GM18519 (cell line): ENCODE results near the gene SAMD11.
"Not testable (repeated sequence)": the region's sequence is repeated elsewhere in the genome, so short reads cannot be mapped to it uniquely, and the experiment has no call there.

ENCODE experiments used
- ATAC-seq: cut with Tn5 transposase; IDR thresholded peaks from one replicate; pipeline ENCODE4 v1.9.1; 2021; ENCODE audit warnings: mild to moderate bottlenecking, moderate library complexity; ENCODE audit not compliant: unreplicated experiment, low FRiP score

Gene SAMD11

DNA sequence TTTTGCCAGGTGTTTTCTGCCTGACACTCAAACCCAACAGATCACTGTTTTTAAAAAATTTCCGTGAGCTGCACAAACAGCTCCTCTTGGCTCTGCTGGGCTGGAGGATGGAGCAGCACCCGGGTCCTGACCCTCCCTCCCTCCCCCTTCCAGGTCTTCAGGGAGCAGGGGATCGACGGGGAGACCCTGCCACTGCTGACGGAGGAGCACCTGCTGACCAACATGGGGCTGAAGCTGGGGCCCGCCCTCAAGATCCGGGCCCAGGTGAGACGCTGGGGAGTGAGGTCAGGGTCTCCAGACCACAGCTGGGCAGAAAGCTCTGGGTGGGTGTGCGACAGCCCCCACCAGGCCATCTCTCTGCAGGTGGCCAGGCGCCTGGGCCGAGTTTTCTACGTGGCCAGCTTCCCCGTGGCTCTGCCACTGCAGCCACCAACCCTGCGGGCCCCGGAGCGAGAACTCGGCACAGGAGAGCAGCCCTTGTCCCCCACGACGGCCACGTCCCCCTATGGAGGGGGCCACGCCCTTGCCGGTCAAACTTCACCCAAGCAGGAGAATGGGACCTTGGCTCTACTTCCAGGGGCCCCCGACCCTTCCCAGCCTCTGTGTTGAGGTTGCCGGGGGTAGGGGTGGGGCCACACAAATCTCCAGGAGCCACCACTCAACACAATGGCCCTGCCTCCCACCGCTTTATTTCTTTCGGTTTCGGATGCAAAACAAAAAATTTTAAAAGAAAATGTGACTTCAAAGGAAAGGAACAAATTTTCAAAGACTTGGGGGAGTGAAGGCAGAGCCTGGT, 20.0 kb downstream of the SAMD11 start:
- ATAC-seq = no peak

DNA sequence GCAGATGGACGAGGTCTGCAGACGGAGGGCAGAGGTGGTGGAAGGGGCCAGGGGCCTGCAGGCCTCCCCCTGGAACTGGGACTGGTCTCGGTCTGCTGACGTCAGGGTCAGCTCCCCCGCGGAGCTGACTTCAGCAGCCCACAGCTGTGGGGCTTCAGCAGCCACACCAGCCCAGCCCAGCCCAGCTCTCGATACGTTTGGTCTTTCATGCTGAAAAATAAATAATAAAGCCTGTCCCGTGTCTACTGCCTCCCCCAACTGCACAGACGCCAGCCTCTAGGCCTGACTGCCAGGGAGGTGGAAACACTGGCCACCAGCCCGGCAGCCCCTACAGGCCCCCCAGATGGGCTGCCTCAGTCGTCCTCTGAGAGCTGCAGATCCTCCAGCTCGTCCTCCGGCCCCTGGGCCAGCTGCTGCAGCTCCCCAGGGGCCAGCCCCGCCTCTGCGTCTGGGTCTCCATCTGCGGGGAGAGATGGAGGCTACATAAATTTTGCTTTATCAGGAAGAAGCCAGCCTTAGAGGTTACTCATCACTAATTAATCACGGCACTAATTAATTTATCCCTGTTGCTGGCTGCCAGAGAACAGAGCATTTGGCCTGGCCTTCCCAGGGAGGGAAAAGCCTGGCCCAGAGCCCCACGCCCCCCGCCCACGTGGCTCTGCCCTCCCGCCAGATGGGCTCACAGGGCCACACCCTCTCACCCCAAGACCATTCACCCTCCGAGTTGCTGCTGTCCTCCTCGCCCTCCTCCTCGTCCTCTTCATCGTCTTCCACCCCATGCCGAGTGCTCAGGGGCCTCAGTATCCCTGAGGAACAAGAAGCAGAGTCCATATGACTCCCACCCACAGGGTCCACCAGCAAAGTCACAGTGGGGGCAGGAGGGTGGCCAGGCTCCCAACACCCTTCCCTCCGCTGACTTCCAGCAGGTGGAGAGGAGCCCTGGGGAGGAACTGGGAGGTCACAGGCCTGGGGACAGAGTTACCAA, 20.9 kb downstream of the SAMD11 start:
- no peak for ATAC-seq

DNA sequence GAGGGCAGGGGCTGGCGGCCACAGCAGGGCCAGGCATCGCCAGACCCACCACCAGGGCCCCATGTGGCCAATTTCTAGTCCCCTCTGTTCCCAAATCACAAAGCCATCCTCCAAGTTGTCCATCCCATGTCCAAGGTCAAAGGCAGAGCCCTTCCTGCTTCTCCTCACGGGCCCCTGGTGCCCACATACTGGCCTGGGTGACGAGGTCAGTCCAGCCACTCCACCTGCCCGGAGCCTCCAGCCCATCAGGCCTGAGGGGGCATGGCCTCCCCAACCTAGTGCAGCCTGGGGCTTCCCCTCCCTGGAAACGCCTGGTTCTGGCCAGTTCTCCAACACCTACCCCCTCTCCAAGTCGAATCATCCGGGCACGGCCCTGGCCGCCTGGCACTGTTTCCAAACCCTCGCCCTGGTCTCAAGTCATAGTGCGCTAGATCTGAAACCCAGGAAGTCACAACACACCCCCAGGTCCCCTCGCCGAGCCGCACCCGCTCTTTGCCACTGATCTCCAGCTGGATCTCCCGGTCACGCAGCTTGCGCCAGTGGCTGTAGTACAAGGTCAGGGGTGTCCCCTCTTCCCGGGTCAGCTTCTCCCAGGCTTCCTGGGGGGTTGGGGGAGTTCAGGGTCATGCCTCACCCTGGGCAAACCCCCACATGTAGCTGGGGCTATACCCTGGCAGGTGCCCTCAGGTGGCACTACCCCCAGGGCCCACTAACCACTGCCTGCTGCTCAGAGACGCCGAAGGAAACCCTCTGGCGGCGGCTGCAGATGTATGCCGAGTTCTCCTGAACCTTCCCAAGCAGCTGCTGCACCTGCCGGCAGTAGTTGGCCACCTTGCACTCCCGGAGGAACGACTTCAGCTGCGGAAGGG, 22.2 kb downstream of the SAMD11 start:
- no peak for ATAC-seq

DNA sequence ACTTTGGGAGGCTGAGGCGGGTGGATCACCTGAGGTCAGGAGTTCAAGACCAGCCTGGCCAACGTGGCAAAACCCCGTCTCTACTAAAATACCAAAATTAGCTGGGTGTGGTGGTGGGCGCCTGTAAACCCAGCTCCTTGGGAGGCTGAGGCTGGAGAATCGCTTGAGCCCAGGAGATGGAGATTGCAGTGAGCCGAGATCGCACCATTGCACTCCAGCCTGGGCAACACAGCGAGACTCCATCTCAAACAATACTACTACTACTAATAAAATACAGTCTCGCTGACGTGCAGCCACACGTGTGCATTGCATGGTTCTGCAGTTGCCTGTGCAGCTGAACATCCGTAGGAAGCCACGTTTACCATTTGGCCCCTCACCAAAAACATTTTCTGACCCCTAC, 23.1 kb downstream of the SAMD11 start:
- ATAC-seq = not testable (repeated sequence)

DNA sequence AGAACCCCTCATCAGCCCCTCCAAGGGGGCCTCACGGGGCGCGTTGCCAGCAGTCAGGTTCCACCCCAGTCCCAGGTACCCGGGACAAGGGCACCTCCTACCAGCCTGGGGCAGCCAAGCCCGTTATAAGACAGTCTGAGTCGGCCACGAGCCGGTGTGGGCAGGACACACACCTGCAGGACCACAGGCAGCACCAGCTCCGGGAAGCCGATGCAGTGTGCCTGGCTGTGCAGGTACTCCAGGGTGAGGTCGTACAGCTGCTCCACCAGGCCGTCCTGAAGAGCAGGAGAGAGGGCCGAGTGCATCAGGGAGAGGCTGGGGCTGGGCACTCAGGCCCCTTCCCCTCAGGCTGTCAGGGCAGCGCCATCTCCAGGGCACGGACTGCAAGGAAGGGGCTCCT, 24.2 kb downstream of the SAMD11 start:
- ATAC-seq = no peak

DNA sequence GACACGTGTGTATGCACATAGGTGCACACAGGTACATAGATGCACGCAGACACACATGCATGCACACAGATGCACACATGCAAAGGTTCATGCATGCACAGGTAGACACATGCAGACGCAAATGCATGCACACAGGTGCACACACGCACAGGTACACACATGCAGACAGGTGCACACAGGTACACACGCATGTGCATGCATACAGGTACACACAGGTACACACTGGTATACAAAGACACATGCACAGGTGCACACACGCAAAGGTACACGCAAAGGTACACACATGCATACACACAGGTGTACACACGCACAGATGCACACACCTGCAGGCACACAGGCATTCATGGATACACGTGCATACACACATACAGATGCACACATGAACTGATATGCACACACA, 26.5 kb downstream of the SAMD11 start:
- ATAC-seq = no peak

DNA sequence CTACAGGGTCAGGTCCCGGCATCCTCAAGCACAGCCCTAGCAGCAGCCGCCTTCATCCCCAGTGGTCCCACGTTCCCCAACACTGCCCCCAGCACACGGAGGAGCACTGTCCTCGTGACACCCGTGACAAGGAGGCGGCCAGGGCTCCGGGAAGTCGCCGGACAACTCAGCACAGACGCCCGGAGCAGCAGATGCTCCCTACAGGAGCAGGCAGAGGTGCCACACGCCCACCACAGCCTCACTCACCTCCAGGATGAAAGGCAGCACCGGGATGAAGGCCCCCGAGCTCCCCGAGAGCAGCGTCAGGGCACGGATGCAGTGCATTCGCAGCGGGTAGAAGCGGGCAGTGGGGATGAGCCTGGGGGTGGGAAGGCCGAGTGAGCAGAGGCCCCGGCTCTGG, 27.2 kb downstream of the SAMD11 start:
- ATAC-seq = no peak

DNA sequence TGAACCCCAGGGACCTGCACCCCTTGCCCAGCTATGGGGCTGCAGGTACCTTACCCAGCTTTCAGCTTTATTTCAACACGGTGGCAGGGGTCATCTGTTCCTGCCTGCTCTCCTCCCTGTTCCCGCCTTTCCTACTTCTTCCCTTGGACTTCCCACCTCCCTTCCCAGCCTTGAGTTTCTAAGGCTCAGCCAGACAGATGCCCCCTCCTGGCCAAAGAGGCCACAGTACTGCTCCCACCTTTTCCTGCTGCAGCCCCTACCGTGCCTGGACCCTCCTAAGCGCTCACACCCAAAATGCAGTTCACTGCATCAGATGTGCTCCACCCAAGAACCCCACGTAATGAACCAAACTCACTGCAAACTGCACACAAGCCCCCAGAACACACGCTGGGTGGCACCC, 27.6 kb downstream of the SAMD11 start:
- ATAC-seq = no peak

DNA sequence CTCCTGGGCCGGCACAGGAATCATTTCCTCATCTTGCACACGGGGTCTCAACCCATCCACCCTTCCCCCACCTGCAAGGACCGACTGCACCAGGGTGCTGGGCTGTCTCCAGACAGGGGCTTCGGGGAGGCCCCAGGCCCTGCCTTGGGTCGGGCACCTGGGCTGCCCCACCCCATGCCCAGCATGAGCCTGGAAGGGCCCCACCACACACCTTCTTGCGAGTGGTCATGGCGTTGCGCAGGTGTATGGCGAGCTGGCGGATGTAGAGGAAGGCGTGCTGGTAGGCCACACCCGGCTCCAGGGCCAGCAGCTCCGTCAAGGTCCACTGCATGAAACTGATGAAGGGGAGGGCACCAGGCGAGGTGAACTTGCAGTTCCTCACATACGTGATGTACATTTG, 28.5 kb downstream of the SAMD11 start:
- ATAC-seq = no peak

DNA sequence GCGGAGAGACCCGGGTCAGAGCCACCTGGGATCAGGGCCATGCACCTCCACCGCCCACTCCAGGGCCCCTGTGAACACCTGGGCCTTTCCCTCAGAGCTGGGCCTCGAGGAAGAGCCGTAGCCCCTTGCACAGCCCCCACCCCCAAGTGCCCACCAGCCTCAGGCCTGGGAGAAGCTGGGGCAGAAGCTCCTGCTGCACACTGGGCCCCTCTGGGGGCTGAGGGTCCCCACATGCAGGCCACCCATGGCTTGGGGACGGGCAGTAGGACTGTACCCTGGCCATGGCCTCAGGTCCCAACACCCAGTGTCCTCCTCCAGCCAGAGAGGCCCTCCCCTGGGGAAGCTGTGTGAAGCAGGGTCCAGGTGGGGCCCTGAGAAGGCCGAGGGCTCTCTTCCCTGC, 28.9 kb downstream of the SAMD11 start:
- no peak for ATAC-seq

DNA sequence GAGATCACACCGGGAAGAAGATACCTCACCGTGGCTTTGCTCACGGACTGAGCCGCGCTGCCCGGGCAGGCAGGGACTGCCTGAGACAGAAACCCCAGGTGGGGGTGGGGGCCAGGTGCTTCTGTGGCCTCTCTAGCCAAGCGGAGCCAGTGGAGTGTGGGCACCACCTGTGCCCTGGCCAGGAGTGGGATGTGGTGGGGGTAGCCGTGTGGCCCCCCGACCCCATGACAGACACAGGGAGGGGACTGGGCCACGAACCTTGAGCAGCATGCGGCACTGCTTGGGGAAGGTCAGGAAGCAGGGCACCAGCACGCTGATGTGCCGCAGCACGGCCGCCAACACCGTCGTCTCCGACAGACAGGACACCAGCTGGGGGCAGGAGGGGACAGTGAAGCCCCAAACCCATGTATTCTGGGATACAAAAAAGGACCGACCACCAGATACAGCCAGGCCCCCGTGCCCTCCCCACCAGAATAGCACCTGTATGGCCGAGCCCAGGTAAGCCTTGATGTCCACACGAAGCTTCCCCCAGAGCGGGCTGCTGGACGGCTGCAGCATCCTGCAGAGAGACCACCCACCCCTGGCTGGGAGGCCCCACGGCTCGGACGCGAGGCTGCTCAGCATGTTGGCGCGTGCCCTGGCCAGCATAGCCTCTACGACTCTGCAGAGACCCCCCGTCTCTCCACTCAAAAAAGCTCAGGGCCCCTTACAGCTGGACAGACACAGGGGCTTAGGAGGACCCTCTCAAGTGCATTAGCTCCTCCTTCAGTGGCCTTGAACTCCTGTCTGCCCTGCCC, 30.0 kb downstream of the SAMD11 start:
- ATAC-seq = no peak

DNA sequence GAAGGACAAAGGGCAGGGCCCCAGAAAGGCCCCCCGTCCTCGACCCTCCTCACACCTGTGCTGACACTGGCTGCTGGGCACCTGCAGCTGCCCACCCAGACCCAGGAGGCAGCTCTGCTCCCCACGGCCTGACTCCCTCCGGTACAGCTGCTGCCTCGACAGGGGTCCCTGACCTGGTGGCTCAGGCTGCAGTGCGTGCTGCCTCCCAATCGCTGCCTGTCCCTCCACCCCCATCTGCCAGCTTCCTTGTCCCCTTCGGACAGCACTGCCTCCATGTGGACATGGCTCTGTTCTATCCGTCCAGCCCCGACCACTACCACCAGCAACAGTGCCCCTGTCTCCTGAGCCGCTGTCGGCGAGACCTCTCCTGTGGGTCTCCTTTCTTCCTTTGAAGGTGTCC, 31.2 kb downstream of the SAMD11 start:
- no peak for ATAC-seq

DNA sequence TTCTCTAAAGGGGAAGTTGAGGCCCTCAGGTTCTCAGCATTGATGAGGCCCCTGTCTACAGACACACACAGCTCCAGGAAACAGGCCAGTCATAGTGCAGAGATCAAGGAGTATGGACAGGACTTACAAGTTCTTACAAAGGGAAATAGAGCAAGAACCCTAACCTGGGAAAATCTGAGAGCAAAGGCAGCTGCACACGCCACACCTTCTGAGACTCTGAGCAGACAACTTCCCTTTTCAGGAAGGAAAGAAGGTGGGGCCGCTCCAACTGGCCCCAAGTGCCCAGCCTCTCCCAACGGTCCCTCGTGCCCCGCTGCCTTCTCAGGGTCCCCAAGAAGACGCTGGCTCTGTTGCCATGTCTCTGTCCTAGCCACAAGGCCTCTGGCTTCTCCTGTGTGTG, 31.8 kb downstream of the SAMD11 start:
- no peak for ATAC-seq

DNA sequence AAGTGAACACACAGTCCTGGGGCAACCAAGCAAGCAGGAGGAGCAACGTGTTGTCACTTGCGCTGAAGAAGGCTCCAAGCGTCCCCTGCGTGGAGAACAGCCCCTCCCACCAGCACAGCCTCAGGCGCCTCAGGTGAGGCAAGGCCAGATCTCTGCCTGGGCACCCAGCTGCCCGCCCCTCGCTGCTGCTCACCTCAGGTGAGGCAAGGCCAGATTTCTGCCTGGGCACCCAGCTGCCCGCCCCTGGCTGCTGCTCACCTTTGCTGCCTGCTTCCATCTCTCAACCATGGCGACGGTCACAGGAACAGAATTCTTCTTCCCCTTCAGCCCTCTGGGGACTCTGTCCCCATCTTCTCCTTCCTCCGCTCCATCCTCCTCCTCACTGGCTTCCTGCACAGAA, 32.9 kb downstream of the SAMD11 start:
- ATAC-seq = no peak

DNA sequence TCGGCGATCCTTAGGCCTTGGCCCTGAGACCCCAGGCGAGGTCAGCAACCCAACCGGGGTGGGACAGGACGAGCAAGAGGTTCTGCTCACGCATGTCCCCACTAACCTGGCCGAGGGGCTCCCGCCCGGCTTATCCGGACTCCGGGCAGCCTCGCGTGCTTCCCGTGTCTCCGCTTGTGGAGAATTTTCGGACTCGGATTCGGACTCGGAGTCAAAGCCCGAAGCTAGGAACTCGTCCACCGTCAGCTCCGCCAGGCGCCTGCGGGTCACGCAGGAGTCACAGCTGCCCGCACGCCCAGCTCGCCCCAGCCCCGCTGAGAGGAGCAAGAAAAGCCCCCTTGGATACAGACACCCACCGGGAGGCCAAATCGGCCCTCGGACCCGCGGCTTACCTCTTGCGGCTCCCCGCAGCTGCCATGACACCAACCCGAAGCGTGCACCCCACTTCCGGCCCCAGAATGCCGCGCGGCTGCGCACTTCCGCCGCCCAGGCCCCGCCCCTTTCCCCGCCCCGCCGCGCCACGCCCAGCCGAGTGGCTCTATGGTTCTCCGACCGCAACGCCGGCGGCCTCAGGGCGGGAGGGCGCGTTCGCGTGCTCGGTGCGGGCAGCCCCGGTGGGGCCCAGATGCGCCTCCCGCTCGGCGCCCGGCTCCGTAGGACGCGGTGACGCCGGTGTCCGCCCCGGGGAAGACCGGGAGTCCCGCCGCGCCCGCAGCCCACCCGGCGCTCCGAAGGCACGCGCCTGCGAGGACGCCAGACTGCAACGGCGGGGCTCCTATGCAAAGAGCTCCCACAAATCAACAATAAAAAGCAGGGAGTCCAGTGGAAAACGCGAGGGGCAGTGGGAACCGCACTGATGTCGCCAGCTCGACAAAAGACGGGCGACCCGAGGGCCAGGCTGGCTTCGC, 35.4 kb downstream of the SAMD11 start, which contains the start of gene NOC2L:
TSS of gene NOC2L (minus strand) at position 434 of the 908 bp plus-strand sequence. CDS start at position 418, 16 bp downstream.
- ATAC-seq = no peak

DNA sequence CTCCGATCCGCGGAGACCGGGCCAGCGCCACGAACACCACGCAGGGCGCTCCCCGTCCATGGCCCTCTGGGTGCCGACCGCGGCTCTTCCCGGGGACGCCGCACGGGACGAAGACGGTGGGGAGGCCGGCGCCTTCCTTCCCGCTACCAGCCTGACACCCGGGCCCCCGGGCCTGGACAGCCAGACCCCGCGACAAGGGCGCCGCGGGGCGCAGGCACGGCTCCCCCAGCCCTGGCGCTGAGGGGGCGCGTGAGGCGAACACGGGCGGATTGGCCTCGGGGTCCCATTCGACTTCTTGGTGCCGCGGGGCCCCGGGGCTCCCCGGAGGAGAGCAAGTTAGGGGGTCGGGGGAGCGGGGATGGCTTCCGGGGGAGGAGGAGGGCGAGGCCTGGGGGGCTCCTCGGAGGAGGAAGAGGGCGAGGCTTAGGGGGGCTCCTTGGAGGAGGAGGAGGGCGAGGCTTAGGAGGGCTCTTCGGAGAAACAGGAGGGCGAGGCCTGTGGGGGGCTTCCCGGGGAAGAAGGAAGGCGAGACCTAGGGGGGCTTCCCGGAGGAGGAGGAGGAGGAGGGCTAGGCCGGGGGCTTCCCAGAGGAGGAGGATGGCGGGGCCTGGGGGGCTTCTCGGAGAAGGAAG, 36.1 kb downstream of the SAMD11 start:
- ATAC-seq = no peak

DNA sequence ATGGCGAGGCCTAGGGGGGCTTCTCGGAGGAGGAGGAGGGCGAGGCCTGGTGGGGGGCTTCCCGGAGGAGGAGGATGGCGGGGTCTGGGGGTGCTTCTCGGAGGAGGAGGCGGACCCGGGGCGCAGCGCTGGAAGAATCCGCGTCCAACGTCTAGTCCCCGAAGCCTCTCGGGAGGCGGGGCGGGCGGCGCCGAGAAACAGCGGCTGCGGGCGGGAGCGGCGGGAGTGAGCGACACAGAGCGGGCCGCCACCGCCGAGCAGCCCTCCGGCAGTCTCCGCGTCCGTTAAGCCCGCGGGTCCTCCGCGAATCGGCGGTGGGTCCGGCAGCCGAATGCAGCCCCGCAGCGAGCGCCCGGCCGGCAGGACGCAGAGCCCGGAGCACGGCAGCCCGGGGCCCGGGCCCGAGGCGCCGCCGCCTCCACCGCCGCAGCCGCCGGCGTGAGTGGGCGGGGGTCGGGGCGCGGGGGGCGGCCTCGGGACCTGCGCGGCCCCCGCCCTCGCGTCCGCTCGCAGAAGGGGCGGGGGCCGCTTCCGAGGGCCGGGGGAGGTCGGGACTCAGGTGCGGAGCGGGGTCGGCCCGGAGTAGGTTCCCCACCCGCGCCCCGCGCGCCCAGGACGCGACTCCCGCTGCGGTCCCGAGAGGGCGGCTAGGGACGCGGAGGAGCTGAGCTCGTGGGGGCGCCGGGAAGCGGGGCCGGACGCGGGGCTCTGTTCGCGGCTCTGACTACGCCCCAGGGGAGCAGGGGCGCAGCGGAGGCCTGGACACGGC, 36.8 kb downstream of the SAMD11 start, which contains the start of gene KLHL17:
TSS of gene KLHL17 (plus strand) at position 222 of the 769 bp plus-strand sequence. CDS start at position 332, 110 bp downstream.
- ATAC-seq = no peak
